B cell (primary cell): ENCODE results near the gene NCOA3.

Experiments
- EZH2 ChIP-seq: IDR thresholded peaks from 2 replicates; pipeline ENCODE4 v1.6.1; 2012; ENCODE audit warnings: borderline replicate concordance, low read depth, mild to moderate bottlenecking, moderate library complexity, low read length; ENCODE audit not compliant: insufficient read depth, poor library complexity, severe bottlenecking
- TF ChIP-seq, protein P1 (sequence below): fragments of 200-600 bp; IDR thresholded peaks from one replicate; pipeline ENCODE4 v1.8.0; 2022; ENCODE audit warnings: antibody characterized with exemption, mild to moderate bottlenecking

DNA sequence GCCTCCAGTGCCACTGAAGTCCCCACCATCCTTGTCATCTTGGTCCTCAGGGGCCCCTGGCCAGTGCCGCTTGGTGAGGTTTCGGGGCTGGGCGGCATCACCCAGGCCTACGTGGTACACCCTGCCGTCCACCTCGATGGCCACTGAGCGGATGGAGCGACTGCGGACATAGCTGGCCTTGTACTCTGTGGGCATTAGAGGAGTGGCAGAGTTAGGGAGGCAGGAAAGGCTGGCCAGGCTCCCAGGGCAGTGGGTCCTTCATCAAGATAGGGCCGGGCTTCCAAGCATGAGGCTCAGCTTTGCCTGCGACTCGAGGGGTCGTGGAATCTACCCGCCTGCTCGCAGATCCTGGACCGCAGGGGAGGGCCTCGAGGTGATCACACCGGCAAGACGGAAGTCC, 164.6 kb downstream of the NCOA3 start:
- TF ChIP-seq, protein P1, sequence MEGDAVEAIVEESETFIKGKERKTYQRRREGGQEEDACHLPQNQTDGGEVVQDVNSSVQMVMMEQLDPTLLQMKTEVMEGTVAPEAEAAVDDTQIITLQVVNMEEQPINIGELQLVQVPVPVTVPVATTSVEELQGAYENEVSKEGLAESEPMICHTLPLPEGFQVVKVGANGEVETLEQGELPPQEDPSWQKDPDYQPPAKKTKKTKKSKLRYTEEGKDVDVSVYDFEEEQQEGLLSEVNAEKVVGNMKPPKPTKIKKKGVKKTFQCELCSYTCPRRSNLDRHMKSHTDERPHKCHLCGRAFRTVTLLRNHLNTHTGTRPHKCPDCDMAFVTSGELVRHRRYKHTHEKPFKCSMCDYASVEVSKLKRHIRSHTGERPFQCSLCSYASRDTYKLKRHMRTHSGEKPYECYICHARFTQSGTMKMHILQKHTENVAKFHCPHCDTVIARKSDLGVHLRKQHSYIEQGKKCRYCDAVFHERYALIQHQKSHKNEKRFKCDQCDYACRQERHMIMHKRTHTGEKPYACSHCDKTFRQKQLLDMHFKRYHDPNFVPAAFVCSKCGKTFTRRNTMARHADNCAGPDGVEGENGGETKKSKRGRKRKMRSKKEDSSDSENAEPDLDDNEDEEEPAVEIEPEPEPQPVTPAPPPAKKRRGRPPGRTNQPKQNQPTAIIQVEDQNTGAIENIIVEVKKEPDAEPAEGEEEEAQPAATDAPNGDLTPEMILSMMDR, result no peak
- TF ChIP-seq EZH2, result no peak
